Left kidney (tissue), 8 donors: ENCODE results near the gene KRTAP9-3. TPM values are rescaled to one million over a fixed set of nuclear protein-coding genes. Genes with fewer than 3 reads are reported as not detected.
"Not testable (repeated sequence)": the region's sequence is repeated elsewhere in the genome, so short reads cannot be mapped to it uniquely, and the experiment has no call there.

ENCODE experiments used
- DNase-seq: peaks from one replicate; pipeline ENCODE4 v3.0.0-alpha.2; 2013
- long read RNA-seq, 8 donors: transcript quantifications; one replicate each; lab custom pipeline, GENCODE V29; 2026
- polyA plus RNA-seq: library from polyadenylated mRNA; unstranded; fragments of 120-200 nt; gene quantifications from one replicate; pipeline ENCODE4 v1.2.1, GENCODE V29; 2013; ENCODE audit not compliant: insufficient read length

The KRTAP9-3 gene, protein sequence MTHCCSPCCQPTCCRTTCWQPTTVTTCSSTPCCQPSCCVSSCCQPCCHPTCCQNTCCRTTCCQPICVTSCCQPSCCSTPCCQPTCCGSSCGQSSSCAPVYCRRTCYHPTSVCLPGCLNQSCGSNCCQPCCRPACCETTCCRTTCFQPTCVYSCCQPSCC
- not detected for polyA plus RNA-seq
- long read RNA-seq, donor 1, result 0 reads
- long read RNA-seq, donor 2, result 0 reads
- long read RNA-seq, donor 3, result 0 reads
- long read RNA-seq, donor 4, result 0 reads
- long read RNA-seq, donor 5, result 0 reads
- long read RNA-seq, donor 6, result 0 reads
- long read RNA-seq, donor 7, result 0 reads
- long read RNA-seq, donor 8, result 0 reads

DNA sequence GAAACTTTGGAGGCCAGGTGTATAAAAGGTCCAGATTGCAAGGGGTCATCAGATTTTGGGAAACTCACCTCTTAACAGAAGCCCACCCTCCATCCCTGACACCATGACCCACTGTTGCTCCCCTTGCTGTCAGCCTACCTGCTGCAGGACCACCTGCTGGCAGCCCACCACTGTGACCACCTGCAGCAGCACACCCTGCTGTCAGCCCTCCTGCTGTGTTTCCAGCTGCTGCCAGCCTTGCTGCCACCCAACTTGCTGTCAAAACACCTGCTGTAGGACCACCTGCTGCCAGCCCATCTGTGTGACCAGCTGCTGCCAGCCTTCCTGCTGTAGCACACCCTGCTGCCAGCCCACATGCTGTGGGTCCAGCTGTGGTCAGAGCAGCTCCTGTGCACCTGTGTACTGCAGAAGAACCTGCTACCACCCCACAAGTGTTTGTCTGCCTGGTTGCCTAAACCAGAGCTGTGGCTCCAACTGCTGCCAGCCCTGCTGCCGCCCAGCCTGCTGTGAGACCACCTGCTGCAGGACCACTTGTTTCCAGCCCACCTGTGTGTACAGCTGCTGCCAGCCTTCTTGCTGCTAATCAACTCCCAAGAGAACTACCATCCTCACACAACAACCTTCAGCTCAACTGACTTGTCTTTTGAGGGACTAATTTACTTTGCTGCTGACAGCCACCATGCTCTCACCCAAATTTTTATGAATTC lies at the start of gene KRTAP9-3:
KRTAP9-3 (plus strand) TSS at position 51 of the 707 bp plus-strand sequence; CDS start at position 104, 53 bp downstream.
- not testable (repeated sequence) for DNase-seq

DNA sequence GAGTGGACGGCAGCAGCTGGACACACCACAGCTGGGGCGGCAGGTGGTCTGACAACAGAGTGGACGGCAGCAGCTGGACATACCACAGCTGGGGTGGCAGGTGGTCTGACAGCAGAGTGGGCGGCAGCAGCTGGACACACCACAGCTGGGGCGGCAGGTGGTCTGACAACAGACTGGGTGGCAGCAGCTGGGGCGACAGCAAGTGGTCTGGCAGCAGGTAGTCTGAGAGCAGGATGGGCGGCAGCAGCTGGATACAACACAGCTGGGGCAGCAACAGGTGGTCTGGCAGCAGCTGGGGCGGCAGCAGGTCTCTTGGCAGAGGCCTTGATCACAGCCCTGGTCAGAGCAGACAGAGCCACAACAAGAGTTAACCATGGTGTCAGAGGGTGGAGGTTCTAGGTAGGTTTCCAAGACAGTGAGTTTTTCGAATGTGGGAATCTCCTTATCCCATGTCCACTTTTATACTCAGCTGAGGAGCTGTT lies 47.7 kb upstream of the KRTAP9-3 start, which contains the start of gene KRTAP4-1:
KRTAP4-1 (minus strand) TSS at position 432 of the 482 bp plus-strand sequence; CDS start at position 375, 57 bp downstream.
- DNase-seq, result no peak

DNA sequence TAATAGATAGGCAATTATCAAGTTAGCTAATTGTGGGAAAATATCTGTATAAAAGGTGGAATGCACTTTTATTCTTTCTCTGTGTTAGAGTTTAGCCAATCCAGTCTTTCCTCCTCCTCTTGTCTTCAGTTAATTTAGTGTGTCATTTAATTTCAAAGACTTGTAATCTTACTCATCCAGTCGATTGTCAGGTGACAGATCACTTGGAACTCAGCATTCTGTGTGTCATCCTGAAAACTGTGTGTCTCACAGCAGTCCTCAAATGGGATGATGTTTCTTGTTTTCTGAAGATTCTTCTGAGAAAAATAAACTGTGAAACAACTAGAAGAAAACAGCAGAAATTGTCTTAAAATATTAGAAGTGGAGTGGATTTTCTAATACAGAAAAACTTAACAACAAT lies 47.2 kb upstream of the KRTAP9-3 start:
- no peak for DNase-seq

DNA sequence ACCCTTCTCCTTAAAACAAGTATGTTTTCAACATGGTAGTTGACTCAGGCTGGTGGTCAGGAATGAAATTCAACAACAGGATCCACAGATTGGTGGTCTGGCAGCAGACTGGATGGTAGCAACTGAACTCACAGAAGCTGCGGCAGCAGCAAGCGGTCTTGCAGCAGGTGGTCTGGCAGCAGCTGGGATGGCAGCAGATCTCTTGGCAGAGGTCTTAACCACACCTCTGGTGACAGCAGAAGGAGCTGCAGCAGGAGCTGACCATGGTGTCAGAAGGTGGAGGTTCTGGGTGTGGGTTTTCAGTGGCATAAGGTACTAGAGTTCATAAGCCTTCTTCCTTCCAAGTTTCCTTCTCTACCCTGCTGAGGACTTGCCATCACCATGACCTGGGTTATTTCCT lies 45.4 kb upstream of the KRTAP9-3 start:
- DNase-seq, result no peak

DNA sequence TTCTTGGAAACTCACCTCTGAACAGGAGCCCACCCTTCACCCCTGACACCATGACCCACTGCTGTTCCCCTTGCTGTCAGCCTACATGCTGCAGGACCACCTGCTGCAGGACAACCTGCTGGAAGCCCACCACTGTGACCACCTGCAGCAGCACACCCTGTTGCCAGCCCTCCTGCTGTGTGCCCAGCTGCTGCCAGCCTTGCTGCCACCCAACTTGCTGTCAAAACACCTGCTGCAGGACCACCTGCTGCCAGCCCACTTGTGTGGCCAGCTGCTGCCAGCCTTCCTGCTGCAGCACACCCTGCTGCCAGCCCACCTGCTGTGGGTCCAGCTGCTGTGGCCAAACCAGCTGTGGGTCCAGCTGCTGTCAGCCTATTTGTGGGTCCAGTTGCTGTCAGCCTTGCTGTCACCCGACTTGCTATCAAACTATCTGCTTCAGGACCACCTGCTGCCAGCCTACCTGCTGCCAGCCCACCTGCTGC lies 42.4 kb upstream of the KRTAP9-3 start, which contains the start of gene KRTAP9-1:
KRTAP9-1 (plus strand) TSS at position 51 of the 482 bp plus-strand sequence; CDS start at position 51, 0 bp downstream.
- DNase-seq, result not testable (repeated sequence)

DNA sequence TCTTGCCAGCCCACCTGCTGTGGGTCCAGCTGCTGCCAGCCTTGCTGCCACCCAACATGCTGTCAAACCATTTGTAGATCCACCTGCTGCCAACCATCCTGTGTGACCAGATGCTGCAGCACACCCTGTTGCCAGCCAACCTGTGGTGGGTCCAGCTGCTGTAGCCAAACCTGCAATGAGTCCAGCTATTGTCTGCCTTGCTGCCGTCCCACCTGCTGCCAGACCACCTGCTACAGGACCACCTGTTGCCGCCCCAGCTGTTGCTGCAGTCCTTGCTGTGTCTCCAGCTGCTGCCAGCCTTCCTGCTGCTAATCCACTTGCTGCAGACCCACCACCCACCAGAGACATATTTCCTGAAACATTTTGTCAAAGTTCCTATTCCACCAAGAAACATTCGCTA lies 41.9 kb upstream of the KRTAP9-3 start:
- DNase-seq, result no peak

DNA sequence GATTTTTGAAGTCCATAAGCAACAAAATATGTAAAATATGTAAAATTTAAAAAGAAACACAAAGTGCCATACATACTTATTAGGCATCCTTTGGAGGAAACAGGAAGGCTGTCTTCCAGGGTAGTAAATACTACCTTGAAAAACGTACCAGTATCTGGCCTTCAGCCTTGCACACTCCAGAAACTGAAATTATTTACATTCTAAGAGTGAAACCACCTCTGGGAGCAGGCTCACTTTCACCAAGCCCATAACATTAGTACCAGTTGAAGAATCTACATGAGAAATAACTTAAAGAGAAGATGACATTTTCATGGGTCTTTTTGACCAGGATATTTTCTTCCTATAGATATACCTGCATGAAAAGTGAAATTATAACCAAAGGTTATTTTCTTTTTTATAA lies 36.2 kb upstream of the KRTAP9-3 start:
- DNase-seq, result no peak

DNA sequence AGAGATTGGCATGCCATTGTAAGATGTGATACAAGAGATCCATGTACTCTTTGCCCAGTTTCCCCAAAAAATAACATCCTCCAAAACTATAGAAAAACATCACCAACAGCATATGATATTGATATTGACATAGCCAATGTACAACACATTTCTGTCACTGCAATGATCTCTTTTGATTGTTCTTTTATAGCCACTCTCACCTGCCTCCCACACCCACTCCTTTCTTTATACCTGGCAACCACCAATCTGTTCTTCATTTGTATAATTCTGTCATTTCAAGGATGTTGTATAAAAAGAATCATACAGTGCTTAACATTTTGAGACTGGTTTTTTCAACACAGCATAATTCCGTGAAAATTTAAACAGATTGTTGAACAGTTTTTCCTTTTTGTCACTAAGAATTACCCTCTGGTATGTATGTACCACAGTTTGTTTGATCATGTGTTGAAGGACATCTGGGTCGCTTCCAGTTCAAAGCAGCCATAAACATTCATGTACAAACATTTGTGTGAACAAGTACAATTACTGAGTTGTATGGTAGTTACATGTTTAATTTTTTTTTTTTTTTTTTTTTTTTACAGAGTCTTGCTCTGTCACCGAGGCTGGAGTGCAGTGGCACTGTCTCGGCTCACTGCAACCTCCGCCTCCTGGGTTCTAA lies 32.7 kb upstream of the KRTAP9-3 start:
- DNase-seq, result no peak

DNA sequence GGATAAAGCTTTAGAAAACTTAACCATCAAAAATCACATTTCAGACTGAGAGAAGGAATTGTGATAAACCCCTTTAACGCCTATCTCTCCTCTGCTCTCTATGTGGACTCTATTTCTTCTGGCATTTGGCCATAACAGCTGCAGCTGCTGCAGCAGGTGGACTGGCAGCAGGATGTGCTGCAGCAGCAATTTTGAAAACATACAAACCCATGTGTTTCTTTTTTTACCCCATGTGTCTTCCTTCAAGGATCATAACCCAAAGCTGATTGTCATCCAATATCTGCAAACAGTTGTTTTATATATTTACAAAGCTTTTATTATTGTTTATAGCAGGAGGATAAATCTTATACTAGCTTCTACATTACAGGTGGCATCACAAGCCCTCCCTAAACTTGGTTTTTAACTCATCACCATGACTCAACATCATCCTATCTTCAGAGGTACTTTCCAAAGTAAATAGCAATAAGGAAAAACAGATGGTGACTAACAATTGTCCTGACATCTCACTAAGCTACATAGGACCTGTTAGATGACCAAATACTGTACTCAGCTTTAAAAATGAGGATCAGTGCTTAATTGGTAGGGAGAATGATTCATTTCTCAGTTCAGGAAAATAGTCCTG lies 20.3 kb upstream of the KRTAP9-3 start:
- DNase-seq, result no peak

DNA sequence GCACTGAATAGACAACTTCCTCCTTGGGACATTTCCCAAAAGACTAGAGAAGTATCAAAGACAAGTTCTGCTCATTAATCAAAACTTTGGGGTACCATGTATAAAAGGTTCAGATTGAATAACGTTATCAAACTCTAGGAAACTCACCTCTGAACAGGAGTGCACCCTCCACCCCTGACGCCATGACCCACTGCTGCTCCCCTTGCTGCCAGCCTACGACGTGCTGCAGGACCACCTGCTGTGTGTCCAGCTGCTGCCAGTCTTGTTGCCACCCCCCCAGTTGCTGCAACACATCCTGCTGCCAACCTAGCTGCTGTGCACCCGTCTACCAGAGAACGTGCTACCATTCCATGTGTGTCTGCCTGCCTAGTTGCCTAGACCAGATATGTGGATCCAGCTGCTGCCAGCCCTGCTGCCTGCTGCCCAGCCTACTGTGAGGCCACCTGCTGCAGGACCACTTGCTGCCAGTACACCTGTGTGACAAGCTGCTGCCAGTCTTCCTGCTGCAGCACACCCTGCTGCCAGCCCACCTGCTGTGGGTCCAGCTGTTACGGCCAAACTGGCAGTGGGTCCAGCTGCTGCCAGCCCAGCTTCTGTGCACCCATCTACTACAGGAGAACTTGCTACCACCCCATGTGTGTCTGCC lies 19.6 kb upstream of the KRTAP9-3 start:
- DNase-seq, result no peak

DNA sequence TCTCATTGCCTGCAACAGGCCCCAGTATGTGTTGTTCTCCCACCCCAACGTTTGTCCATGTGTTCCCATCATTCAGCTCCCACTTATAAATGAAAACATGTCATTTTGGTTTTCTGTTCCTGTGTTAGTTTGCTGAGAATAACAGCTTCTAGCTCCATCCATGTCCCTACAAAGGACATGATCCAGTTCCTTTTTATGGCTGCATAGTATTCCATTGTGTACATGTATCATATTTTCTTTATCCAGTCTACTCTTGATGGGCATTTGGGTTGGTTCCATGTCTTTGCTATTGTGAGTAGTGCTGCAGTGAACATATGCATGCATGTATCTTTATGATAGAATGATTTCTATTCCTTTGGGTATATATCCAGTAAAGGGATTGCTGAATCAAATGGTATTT lies 16.6 kb upstream of the KRTAP9-3 start:
- no peak for DNase-seq

DNA sequence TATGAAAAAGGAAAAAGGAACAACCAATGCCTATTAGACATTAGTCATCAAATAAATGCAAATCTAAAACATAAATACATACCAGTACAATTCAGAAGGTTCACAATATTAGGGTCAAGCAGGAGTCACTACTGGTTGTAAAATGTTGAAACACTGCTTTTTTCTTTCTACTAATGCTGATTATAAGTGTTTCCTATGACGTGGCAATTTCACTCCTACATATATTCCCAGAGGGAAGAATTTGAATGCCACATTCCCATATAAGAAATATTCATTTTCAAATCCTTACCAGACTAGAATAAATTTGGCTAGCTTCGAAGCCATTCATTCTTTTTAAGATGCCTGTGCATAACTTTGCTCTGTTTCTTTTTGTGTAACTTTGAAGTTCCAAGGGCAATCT lies 8.4 kb upstream of the KRTAP9-3 start:
- DNase-seq, result no peak

DNA sequence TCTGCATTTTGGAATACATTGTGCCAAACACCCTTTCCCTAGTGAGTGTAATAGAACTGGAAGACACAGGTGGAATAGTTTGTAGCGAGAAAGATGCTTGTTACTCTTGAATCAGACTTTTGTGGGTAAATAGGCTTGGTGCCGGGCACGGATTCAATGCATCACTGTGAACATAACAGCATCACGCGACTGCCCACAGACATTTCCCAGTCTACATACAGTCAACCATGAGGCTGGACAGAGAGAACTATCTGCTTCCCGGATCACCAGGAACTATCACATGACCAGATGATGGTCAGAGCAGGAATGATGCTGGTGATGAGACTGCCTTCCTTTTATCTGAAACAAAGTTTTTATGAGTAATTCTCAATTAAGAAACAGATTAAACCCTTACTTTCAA lies 6.2 kb upstream of the KRTAP9-3 start:
- no peak for DNase-seq

DNA sequence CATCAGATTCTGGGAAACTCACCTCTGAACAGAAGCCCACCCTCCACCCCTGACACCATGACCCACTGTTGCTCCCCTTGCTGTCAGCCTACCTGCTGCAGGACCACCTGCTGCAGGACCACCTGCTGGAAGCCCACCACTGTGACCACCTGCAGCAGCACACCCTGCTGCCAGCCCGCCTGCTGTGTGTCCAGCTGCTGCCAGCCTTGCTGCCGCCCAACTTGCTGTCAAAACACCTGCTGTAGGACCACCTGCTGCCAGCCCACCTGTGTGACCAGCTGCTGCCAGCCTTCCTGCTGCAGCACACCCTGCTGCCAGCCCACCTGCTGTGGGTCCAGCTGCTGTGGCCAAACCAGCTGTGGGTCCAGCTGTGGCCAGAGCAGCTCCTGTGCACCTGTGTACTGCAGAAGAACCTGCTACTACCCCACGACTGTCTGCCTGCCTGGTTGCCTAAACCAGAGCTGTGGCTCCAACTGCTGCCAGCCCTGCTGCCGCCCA lies 5.6 kb upstream of the KRTAP9-3 start, which contains the start of gene KRTAP9-2:
KRTAP9-2 (plus strand) TSS at position 51 of the 498 bp plus-strand sequence; CDS start at position 58, 7 bp downstream.
- not testable (repeated sequence) for DNase-seq

DNA sequence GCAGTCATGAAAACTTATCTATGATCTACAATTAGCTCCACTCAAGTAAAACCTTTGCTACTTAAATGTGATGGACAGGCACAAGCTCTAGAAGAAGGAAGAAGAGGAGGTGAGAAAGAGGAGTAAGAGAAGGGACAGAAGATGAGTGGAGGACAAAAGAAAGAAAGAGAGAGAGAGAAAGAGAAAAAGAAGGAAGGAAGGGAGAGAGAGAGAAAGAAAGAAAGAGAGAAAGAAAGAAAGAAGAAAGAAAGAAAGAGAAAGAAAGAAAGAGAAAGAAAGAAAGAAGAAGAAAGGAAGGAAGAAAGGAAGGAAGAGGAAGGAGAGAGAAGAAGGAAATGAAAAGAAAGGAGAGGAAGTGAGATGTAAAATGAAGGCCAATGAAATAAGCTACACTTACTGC lies 2.2 kb upstream of the KRTAP9-3 start:
- DNase-seq, result no peak

DNA sequence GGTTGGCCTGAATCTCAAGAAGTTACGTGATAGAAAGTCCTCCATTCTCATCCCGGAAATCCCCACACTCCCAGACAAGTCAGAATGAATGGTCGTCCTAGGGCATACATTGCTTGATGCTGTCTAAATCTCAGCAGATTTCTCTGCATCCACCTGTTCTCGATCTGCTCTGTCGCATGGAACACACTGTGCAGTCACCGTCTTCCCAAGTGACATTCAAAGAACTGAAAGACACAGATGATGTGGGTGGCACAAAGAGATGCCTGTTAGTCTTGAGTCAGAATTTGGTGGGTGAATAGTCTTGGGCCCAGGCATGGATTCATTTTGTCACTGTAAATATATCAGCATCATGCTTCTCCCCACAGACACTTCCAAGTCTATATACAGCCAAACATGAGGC lies 518 bp upstream of the KRTAP9-3 start:
- DNase-seq, result no peak

DNA sequence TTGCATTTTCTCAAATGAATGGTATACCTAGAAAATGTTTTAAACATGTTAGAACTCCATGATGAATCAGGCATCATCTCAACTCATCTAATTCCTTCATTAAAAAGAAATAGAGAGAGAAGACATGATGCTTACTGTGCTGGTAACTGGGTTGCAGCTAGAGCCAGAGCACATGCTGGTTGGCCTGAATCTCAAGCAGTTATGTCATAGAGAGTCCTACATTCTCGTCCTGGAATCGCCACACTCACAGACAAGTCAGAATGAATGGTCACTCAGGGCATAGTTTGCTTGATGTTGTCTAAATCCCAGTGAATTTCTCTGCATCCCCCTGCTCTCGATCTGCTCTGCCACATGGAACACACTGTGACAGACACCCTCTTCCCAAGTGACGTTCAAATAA lies 4.9 kb downstream of the KRTAP9-3 start:
- not testable (repeated sequence) for DNase-seq

DNA sequence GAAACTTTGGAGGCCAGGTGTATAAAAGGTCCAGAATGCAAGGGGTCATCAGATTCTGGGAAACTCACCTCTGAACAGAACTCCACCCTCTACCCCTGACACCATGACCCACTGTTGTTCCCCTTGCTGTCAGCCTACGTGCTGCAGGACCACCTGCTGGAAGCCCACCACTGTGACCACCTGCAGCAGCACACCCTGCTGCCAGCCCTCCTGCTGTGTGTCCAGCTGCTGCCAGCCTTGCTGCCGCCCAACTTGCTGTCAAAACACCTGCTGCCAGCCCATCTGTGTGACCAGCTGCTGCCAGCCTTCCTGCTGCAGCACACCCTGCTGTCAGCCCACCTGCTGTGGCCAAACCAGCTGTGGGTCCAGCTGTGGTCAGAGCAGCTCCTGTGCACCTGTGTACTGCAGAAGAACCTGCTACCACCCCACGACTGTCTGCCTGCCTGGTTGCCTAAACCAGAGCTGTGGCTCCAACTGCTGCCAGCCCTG lies 5.7 kb downstream of the KRTAP9-3 start, which contains the start of gene KRTAP9-8:
KRTAP9-8 (plus strand) TSS at position 51 of the 489 bp plus-strand sequence; CDS start at position 104, 53 bp downstream.
- DNase-seq, result not testable (repeated sequence)

DNA sequence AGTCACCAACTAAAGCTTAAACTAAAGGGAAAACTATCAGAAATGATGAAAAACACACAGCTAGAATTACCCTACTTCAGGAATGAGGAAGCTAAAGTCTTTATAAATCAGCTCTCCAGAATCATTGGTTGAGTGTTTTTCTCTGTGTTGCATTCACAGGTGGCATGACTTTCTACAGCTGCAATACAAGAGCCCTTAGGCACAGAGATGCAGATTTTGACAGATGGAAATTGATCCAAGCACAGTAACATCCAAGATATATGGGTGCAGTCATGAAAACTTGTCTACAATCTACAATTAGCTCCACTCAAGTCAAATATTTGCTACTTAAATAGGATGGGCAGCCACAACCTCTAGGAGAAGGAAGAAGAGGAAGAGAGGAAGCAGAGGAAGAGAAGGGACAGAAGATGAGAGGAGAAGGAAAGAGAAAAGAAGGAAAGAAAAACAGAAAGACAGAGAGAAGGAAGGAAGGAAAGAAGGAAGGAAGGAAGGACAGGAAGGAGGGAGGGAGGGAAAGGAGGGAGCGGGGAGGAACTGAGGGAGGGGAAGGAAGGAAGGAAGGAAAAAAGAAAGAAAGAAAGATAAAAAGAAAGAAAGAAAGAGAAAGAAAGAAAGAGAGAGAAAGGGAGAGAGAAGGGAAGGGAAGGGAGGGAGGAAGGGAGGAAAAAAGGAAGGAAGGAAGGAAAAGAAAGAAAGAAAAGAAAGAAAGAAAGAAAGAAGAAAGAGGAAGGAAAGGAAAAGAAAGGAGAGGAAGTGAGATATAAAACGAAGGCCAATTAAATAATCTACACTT lies 14.9 kb downstream of the KRTAP9-3 start:
- DNase-seq, result not testable (repeated sequence)
